ENCODE results near the gene SLC12A5.

Gene SLC12A5

GRCh38 chr20:46030284-46031013, 1.4 kb downstream of the SLC12A5 start:
- no peak for DNase-seq

- no peak for DNase-seq
Observed at GRCh38 chr20:46031014-46031569, 2.1 kb downstream of the SLC12A5 start.

GRCh38 chr20:46031701-46032254, 2.8 kb downstream of the SLC12A5 start:
- no peak for DNase-seq

GRCh38 chr20:46034039-46034438, 5.0 kb downstream of the SLC12A5 start:
- no peak for DNase-seq

GRCh38 chr20:46035253-46035652, 6.2 kb downstream of the SLC12A5 start:
- DNase-seq: no peak

- no peak for DNase-seq
Observed at GRCh38 chr20:46035713-46036112, 6.7 kb downstream of the SLC12A5 start.

- DNase-seq: no peak
Observed at GRCh38 chr20:46036370-46036769, 7.4 kb downstream of the SLC12A5 start.

GRCh38 chr20:46037036-46037435, 8.0 kb downstream of the SLC12A5 start:
- no peak for DNase-seq

GRCh38 chr20:46040902-46041535, 12.0 kb downstream of the SLC12A5 start:
- DNase-seq: no peak

- no peak for DNase-seq
Observed at GRCh38 chr20:46043556-46043955, 14.5 kb downstream of the SLC12A5 start.

GRCh38 chr20:46044896-46045295, 15.9 kb downstream of the SLC12A5 start:
- no peak for DNase-seq

- no peak for DNase-seq
Observed at GRCh38 chr20:46046588-46047310, 17.7 kb downstream of the SLC12A5 start.

GRCh38 chr20:46047821-46048220, 18.8 kb downstream of the SLC12A5 start:
- no peak for DNase-seq

- no peak for DNase-seq
Observed at GRCh38 chr20:46049190-46049589, 20.2 kb downstream of the SLC12A5 start.

- no peak for DNase-seq
Observed at GRCh38 chr20:46049815-46050214, 20.8 kb downstream of the SLC12A5 start.

GRCh38 chr20:46050444-46050843, 21.4 kb downstream of the SLC12A5 start:
- no peak for DNase-seq

- DNase-seq: no peak
Observed at GRCh38 chr20:46050885-46051284, 21.9 kb downstream of the SLC12A5 start.

GRCh38 chr20:46051556-46052308, 22.7 kb downstream of the SLC12A5 start:
- no peak for DNase-seq

- DNase-seq: no peak
Observed at GRCh38 chr20:46053416-46053815, 24.4 kb downstream of the SLC12A5 start.

GRCh38 chr20:46054606-46055005, 25.6 kb downstream of the SLC12A5 start:
- no peak for DNase-seq

GRCh38 chr20:46055269-46055668, 26.3 kb downstream of the SLC12A5 start:
- DNase-seq: no peak

GRCh38 chr20:46056027-46056833, 27.2 kb downstream of the SLC12A5 start:
- DNase-seq: no peak
